OCI-LY1 (cell line): ENCODE data around the gene OCLN.
"Not testable (repeated sequence)": the region's sequence is repeated elsewhere in the genome, so short reads cannot be mapped to it uniquely, and the experiment has no call there.

ENCODE experiments used
- CTCF ChIP-seq: fragments of 200-600 bp; sonication (generic), shearing (Covaris generic); IDR thresholded peaks from 2 replicates; pipeline ENCODE4 v1.5.1; 2017; ENCODE audit warnings: mild to moderate bottlenecking, antibody characterized with exemption, low read length, moderate library complexity, mixed read lengths
- EZH2 ChIP-seq: fragments of 200-600 bp; sonication (generic), shearing (Covaris generic); IDR thresholded peaks from 2 replicates; pipeline ENCODE4 v1.8.0; 2017; ENCODE audit warnings: borderline replicate concordance, mixed run types, mild to moderate bottlenecking, antibody characterized with exemption, low read length, moderate library complexity, mixed read lengths

- not testable (repeated sequence) for TF ChIP-seq CTCF, EZH2
These were observed 37.1 kb upstream of the OCLN start for GRCh38 chr5:69455428-69455988.
